Smooth muscle cell of the brain vasculature (primary cell): ENCODE results near the gene SLC30A1.
"Not testable (repeated sequence)": the region's sequence is repeated elsewhere in the genome, so short reads cannot be mapped to it uniquely, and the experiment has no call there.

ENCODE experiments used
- DNase-seq: peaks from one replicate; pipeline ENCODE4 v3.0.0-alpha.2; 2012; ENCODE audit warnings: low read depth, low spot score

The SLC30A1 gene

GRCh38 chr1:211583011-211583992, 4.3 kb upstream of the SLC30A1 start:
- no peak for DNase-seq

- no peak for DNase-seq
Measured at GRCh38 chr1:211581526-211581925, 2.6 kb upstream of the SLC30A1 start.

- no peak for DNase-seq
Measured at GRCh38 chr1:211580303-211580687, 1.3 kb upstream of the SLC30A1 start.

- DNase-seq, result no peak
Measured at GRCh38 chr1:211579440-211580302, 710 bp upstream of the SLC30A1 start.

- no peak for DNase-seq
Measured at GRCh38 chr1:211577819-211578639, 932 bp downstream of the SLC30A1 start.

DNA sequence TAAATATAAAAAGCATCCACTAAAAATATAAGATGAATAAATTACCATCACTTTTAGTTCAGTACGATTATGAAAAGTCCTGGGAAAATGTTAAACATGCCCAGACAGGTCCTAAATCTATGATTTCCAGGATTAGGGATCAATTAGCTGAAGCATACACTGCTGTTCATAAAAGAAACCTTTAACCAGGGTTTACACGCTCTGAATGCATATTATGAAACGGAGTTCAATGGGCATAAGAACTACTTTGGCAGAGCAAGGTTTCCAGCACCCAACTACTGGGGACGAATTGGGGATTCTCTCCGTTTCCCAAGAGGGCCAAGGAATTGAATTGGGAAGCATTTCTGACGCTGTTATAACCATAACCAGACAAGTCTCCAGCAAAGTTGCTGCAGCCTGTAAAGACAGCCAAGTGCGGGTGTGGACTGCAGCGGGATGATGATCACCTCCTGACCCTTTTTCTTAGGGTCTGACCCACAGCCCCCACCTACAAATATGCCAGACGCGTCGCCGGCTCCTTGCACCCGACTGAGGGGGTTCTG, 1.6 kb downstream of the SLC30A1 start:
- DNase-seq, result no peak

DNA sequence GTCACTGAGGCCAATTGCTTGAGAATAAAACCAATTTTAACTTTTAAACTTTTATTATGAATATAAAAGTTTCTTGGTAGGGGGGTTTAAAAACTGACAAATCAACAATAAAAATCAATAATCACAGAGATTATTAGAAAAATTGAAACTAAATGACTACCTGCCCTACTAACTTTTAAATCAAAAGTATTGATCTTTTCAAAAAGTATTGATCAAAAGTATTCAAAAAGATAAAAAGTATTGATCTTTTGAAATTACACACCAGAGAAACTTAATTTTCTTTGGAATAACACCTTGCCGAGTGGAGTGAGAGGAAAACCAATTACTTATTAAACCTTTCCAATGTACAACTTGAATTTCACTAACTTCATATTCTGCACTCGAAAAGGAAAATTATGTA, 2.2 kb downstream of the SLC30A1 start:
- DNase-seq, result no peak

DNA sequence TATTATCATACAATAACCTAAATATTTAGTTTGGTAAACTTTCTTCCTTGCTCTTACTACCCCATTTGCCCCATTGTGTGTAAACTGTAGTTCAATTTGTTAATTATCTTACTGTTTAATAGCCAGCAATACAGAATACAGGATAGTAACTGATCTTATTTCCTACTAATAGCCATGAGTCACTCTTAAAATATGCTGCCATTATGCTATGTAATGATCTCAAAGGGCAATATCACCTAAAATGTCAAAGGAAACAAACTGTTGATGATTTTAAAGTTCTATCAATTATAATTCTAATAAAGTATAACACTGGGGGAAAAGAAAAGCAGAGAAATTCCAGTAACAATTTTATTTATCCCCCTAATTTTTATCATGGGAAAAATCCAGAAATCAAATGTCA, 4.3 kb downstream of the SLC30A1 start:
- DNase-seq, result no peak

DNA sequence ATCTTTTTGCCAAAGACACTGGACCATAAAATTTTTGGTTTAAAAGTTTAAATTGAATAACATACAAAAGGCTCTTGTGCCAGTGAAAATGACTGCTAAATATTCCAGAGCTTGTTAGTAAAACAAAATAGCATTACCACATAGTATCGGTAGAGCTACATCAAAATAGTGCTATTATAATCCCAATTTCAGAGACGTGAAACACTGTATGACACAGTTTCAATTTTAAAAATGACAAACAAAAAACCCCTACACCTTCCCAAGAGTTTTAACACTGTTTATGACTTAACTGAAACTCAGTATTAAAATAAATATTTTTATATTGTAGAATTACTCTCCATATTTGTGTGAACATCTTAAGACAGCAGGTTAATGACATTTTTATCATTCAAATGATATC, 7.0 kb downstream of the SLC30A1 start:
- DNase-seq, result no peak

GRCh38 chr1:211570378-211570777, 8.6 kb downstream of the SLC30A1 start:
- not testable (repeated sequence) for DNase-seq

GRCh38 chr1:211566431-211567025, 12.4 kb downstream of the SLC30A1 start:
- no peak for DNase-seq

DNA sequence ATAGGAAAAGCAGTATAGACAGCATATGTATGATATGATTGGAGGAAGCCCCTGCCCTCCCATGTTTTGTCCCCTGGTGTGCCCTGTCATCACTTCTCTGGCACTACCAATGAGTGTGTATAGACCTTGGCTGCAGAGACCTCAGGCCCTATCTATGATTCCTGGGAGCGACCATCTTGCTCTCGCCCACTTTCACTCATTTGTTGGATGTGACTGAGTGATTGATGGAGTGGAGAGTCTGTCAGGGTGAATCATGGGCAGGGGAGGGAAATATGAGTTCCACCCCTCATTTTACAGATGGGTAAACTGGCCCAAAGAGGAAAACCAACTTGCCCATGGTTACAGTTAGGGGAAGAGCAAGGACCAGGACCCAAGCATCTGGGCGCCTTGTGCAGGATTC, 14.9 kb downstream of the SLC30A1 start:
- DNase-seq, result no peak

- no peak for DNase-seq
Measured at GRCh38 chr1:211559222-211560010, 19.5 kb downstream of the SLC30A1 start.

DNA sequence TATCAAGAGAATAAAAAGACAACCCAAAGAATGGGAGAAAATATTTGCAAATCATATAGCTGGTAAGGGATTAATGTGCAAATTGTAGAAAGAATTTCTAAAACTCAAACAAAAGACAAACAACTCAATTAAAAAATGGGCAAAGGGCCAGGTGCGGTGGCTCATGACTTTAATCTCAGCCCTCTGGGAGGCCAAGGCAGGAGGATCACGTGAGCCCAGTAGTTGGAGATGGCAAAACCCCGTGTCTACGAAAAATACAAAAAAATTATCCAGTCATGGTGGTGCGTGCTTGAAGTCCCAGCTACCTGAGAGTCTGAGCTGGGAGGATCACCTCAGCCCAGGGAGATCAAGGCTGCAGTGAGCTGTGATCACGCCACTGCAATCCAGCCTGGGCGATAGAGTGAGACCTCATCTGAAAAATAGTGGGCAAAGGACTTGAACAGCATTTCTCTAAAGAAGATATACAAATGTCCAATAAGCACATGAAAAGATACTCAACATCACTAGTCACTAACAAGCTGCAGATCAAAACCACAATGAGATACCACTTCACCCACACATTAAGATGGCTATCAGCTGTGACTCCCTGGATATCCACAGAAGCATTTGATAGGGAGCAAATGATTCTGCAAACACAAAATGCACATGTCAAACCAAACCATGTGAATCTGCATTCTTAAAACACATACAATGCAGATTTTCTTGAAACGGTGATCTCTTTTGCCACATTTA, 20.9 kb downstream of the SLC30A1 start:
- DNase-seq, result no peak

DNA sequence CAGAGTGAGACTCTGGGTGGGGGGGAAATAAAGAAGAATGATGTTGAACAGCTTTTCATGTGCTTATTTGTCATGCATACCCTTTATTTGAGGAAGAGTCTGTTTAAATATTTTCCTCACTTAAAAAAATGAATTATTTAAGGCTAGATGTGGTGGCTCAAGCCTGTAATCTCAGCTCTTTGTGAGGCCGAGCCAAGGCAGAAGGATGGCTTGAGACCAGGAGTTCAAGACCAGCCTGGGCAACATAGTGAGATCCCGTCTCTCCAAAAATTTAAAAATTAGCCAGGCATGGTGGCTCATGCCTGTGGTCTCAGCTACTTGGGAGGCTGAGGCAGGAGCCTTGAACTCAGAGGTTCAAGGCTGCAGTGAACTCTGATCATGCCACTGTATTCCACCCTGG, 25.4 kb downstream of the SLC30A1 start:
- DNase-seq, result no peak

- no peak for DNase-seq
Measured at GRCh38 chr1:211551638-211552460, 27.1 kb downstream of the SLC30A1 start.

- DNase-seq, result no peak
Measured at GRCh38 chr1:211549092-211549711, 29.8 kb downstream of the SLC30A1 start.
